Stimulated activated CD8-positive, alpha-beta memory T cell treated with anti-CD3 and anti-CD28 coated beads, Interleukin-15, amount 100 ng/mL, for 48 hours (primary cell): ENCODE results near the gene INSYN1.

Experiments used
- DNase-seq, 2 donors: peaks; one replicate each; pipeline ENCODE4 v3.0.0-alpha.2; 2020; ENCODE audit warnings: low read depth in 2 of 2

The INSYN1 gene

DNA sequence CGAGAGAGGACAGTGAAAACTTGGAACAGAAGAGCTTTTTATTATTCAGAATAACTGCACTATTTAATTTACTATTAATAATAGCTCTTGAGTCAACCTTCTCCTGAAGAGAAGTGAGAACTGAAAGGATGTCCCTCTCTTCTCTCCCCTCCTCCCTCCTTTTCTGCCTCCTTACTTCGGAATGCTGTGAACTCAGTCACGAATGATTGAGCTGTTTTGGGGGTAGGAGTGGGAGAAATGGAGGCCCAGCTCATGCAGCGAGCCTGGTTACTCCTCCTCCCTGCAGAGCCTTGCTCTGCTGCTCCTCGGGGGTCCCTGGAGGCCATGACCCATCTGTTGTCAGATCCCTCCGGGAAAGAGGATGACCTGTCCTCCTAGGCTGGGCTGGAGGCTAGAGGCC lies 20.3 kb upstream of the INSYN1 start:
- DNase-seq = no peak

DNA sequence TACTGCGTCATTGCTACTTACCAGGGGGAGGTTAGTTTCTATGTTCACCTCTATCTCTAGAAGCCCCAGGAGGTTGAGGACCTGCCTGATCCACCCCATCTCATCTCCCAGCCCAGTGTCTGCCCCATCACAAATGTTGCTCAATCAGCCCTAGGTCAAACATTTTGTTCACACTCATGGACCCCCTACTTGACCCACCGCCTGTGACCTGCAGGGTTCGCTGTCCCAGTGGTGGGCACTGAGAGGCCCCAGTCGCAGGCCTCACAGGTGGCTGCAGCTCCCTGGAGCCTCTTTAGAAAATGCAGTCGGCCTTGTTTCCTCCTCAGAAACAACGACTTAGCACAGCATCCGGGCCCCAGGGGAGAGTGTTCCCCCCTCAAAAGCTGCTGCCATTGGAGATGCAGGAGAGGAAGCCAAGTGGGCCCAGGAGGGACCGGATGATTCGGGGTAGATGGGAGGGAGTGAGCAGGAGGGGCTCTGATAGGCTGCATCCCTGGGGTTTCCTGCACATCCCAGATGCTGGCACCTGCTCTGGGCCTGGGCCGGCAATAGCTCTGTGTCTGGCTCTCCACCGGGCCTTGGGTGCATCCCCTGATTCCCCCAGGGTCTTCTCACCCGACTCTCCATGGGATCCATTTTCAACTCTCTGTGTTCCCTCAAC lies 18.4 kb upstream of the INSYN1 start:
- no peak for DNase-seq

- DNase-seq = no peak
These were observed 16.9 kb upstream of the INSYN1 start for GRCh38 chr15:73770050-73770449.

- no peak for DNase-seq
These were observed 14.8 kb upstream of the INSYN1 start for GRCh38 chr15:73767806-73768501.

GRCh38 chr15:73766598-73766997 lies 13.4 kb upstream of the INSYN1 start:
- no peak for DNase-seq

DNA sequence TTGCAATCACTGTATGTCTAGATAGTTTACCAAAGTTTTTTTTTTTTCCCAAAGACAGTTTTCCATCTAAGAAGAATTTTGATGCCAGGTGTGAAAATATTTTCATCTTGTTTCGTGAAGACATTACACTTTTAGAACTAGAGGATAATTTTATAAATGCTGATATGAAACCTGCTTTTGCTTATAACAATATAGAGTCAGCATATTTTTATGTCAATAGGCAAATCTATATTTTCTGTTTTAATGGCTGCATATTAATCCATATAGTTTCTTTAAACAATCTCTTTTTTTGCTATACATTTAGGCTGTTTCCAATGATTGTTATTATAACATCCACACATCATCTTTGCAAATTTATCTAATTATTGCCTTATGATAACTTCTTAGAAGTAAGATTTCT lies 12.6 kb upstream of the INSYN1 start:
- DNase-seq = no peak

DNA sequence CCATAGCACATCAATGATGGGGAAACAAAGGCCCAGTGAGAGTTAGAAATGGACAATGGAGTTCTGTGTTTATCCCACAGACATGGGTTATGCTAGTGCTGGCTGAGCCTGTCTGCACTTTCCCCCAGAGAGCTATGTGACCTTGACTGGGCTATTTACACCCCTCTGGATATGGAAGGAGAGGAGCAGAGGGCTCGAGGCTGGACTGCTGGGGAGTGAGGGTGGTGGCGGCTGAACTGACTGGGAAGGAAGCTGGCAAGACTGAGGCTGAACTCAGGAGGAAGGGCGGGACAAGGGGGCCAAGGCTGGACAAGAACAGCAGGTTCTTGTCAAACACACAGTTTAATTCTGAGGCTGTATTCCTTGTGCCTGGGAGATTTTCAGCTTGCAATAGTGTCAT lies 10.8 kb upstream of the INSYN1 start:
- DNase-seq = no peak

GRCh38 chr15:73760330-73761329 lies 7.5 kb upstream of the INSYN1 start:
- no peak for DNase-seq

- no peak for DNase-seq
These were observed 5.3 kb upstream of the INSYN1 start for GRCh38 chr15:73758461-73758860.

GRCh38 chr15:73757571-73757970 lies 4.4 kb upstream of the INSYN1 start:
- no peak for DNase-seq

DNA sequence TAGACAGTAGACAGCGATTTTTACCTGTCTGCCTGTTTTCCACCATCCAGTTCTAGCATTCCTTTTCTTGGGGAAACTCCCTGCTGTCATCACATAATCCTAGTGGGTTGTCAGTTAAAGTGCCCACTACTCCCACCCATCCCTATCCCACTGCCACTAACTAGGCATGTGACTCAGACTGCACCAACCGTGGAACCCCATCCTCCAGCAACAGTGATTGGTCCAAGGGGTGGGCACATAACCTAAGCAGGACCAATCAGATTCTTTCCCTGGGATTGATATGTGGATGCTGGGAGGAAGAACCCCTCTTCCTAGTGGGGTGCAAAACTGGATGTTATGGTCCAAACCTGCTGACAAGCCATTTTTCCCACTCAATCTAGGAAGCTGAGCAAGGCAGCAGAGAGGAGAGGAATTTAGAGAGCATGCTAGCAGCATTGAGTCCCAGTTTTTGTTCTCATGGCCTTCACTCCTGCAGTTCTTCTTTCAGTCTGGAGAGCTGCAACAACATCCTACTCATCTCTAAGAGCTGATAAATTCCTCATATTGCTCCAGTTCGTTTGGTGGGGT lies 3.9 kb upstream of the INSYN1 start:
- DNase-seq = no peak

- DNase-seq = no peak
These were observed 3.2 kb upstream of the INSYN1 start for GRCh38 chr15:73756390-73756789.

DNA sequence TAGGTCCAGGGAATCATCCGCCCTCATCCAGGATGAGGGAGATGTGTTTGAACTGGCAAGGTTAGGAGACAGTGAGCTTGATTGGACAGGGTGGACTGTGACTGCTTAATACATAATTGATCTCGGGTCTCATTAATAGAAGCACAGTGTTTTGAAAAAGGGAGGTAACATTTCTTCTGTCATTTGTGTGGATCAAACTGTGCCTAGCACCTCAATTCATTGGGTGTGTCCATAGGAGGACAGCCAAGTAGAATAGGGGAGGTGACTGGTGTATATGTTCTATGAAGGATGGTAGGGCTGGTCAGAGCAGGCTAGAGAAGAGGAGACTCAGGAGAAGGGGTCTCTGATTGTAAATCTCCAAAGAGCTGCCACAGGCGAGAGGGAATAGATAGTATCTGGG lies 2.8 kb upstream of the INSYN1 start:
- DNase-seq = no peak

- DNase-seq = no peak
These were observed 2.3 kb upstream of the INSYN1 start for GRCh38 chr15:73755481-73755880.

DNA sequence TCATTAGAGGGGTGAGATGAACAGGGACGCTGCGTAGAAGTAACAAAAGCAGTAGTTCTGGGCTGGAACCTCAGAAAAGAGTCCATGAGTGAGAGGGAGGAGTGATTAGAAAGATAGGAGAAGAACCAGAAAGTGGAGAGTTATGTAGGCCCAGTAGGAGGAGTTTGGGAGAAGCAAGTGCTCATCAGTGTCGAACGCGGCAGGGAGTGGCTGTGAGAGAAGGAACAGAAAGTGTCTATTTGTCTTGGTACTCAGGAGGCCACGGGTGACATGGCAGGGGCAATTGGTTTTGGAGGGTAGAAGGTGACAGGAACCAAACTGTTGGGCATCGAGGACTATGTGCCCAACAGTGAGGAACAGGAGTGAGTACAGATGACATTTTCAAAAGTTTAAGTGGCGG lies 1.3 kb upstream of the INSYN1 start:
- no peak for DNase-seq

- no peak for DNase-seq
These were observed 351 bp downstream of the INSYN1 start for GRCh38 chr15:73752806-73753193.

DNA sequence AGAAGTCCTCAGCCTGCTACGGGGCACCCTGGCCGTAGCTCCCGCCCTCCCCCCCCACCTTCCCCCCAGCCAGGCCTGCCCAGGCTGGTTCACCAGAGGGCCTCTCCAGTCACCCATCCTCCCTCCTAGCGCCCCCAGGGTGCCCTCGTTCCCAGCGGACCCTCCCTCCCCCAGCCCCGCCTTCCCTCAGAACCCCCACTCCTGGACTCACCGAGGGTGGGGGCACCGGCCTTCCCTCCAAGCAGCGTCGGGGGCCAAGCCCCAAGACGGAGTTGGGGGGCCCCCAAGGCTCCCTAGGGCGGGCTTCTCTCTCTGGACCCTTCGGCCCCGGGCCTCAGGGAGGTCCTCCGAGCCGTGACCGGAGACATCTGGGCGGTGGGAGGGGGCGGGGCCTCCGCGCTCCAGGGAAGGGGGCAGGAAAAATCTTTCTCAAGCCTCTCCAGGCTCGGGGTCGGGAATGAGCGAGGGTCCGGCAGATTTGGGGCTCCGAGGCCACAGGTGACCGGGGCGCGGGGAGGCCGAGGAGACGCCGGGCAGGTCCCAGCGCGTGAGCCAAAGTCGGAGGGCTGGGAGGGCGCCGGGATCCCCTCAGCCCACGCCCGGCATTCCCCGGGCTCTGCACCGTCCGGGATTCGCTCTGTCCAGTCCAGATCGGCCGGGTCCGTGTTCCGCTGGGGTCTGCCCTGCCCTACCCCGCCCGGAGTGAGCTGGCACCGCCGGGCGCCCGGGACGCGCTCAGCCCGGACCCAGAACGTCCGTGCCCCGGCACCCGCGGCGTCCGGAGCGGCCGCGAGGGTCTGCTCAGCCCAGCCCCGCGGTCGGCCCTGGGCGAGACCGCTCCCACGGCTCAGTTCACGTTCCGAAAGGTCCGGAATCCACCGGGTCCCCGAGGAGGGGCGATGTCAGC lies 999 bp downstream of the INSYN1 start:
- DNase-seq = no peak

DNA sequence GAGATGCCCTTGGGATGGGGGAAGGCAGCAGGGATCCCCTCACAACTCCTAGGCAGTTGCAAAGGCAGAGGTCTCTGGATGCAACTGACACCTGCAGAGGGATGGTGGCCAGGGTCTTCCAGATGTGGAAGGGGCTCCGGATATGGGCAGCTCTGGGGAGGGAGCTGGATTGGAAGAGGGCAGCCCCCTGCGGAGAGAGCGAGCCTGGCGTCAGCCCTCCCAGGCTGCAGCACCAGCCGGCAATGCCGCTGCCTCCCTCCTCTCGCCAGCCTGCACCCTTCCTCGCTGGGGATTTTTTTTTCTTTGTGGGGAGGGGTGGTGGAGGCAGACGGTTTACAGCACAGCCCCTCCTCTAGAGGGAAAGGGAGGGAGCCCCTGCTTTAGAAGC lies 1.6 kb downstream of the INSYN1 start:
- DNase-seq = no peak

DNA sequence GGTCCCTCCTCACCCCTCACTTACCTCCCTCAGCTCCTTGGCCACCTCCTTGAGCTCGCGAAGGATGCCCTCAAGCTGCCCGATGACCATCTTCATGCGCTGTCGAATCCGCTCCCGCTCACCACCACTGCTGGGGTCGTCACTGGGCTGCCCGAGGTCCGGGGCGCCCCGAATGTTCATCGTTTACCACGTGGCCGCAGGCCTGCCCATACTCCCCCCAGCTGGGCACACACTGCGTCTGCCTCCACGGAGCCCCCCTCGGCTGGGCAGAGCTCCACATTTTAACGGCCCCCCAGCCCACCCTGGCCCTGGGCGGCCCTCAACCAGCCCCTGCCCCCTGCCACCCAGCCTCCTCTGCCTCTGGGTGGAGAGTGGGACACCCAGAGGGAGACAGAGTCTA lies 2.2 kb downstream of the INSYN1 start:
- no peak for DNase-seq

GRCh38 chr15:73750438-73750837 lies 2.7 kb downstream of the INSYN1 start:
- no peak for DNase-seq

DNA sequence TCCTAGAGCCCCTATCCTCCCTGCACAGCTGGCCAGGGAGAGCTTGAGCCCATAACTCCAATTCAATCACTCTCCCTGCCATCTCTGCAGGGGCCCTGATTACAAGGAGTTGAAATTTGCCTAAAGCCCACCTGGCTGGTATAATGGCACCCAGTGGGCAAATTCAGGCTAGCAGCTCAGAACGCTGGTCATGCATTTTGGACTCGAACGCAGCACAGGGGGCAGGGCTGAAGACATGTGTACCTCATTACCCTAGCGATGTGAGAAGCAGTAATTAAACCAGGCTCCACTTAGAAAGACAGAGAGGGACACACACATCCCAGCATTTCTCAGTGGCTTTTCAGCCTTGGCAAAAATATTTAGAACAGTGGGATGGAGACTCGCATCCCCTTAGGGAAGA lies 3.2 kb downstream of the INSYN1 start:
- no peak for DNase-seq
